GM18520 (cell line): ENCODE data around the gene TFAP2B.

ENCODE experiments used
- ATAC-seq: cut with Tn5 transposase; IDR thresholded peaks from one replicate; pipeline ENCODE4 v1.9.1; 2021; ENCODE audit not compliant: unreplicated experiment

Gene TFAP2B

GRCh38 chr6:50846852-50847155 lies 28.1 kb downstream of the TFAP2B start:
- ATAC-seq, result no peak

- ATAC-seq, result no peak
Observed at GRCh38 chr6:50847890-50848594, 29.4 kb downstream of the TFAP2B start.

GRCh38 chr6:50848989-50849795 lies 30.5 kb downstream of the TFAP2B start:
- no peak for ATAC-seq

- no peak for ATAC-seq
Observed at GRCh38 chr6:50849796-50850180, 31.1 kb downstream of the TFAP2B start.

GRCh38 chr6:50850223-50851048 lies 31.8 kb downstream of the TFAP2B start:
- no peak for ATAC-seq

GRCh38 chr6:50851049-50851845 lies 32.6 kb downstream of the TFAP2B start:
- ATAC-seq, result no peak

- no peak for ATAC-seq
Observed at GRCh38 chr6:50853939-50854338, 35.3 kb downstream of the TFAP2B start.

- ATAC-seq, result no peak
Observed at GRCh38 chr6:50861692-50862091, 43.0 kb downstream of the TFAP2B start.

GRCh38 chr6:50862176-50862575 lies 43.5 kb downstream of the TFAP2B start:
- ATAC-seq, result no peak

GRCh38 chr6:50864601-50865000 lies 45.9 kb downstream of the TFAP2B start:
- ATAC-seq, result no peak

GRCh38 chr6:50868466-50868865 lies 49.8 kb downstream of the TFAP2B start:
- no peak for ATAC-seq

GRCh38 chr6:50873167-50873566 lies 54.5 kb downstream of the TFAP2B start:
- ATAC-seq, result no peak

GRCh38 chr6:50884364-50884763 lies 65.7 kb downstream of the TFAP2B start:
- ATAC-seq, result no peak

- ATAC-seq, result no peak
Observed at GRCh38 chr6:50887112-50887511, 68.4 kb downstream of the TFAP2B start.

- no peak for ATAC-seq
Observed at GRCh38 chr6:50889497-50889896, 70.8 kb downstream of the TFAP2B start.

GRCh38 chr6:50889935-50890334 lies 71.3 kb downstream of the TFAP2B start:
- no peak for ATAC-seq

- ATAC-seq, result no peak
Observed at GRCh38 chr6:50890579-50890978, 71.9 kb downstream of the TFAP2B start.

- ATAC-seq, result no peak
Observed at GRCh38 chr6:50891290-50891689, 72.6 kb downstream of the TFAP2B start.
